ENCODE results near the gene GATA2.

Gene GATA2

DNA sequence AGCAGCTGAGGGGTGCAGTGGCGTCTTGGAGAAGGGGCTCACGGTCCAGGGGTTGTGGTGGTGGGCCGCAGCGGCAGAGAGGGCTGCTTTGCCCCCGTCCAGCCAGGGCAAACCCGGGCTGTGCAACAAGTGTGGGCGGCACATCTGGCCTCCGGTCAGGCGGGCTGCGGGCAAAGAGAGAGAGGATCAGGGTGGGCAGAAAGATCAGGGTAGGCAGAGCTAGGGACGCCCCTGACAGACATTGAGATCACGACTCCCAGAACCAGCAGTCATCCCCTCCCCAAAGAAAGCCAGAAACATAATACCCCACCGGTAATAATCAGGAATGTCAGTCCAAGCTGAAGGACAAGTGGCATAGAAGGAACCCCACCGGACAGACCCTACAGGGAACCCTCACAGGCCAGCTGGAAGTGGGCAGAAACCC is 6.8 kb downstream of the GATA2 start:
- Mint-ChIP-seq H3K27ac (no peak overlapping the region), H3K4me3 (peak overlapping the region; percentile 85 to 95 (median 94)), H3K9me3 (no peaks in the 10 kb centered on the region), H3K4me1 (peaks cover 46% of the 10 kb centered on the region), H3K27me3 (ENCODE audit: low read depth) (peaks cover 98% of the 10 kb centered on the region), H3K36me3 (ENCODE audit: low read depth) (peaks cover 12% of the 10 kb centered on the region)
- TF ChIP-seq, protein P1, sequence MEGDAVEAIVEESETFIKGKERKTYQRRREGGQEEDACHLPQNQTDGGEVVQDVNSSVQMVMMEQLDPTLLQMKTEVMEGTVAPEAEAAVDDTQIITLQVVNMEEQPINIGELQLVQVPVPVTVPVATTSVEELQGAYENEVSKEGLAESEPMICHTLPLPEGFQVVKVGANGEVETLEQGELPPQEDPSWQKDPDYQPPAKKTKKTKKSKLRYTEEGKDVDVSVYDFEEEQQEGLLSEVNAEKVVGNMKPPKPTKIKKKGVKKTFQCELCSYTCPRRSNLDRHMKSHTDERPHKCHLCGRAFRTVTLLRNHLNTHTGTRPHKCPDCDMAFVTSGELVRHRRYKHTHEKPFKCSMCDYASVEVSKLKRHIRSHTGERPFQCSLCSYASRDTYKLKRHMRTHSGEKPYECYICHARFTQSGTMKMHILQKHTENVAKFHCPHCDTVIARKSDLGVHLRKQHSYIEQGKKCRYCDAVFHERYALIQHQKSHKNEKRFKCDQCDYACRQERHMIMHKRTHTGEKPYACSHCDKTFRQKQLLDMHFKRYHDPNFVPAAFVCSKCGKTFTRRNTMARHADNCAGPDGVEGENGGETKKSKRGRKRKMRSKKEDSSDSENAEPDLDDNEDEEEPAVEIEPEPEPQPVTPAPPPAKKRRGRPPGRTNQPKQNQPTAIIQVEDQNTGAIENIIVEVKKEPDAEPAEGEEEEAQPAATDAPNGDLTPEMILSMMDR (IDR thresholded peaks at IDR 0.05; ENCODE audit: unreplicated experiment in 3 of 3): no peak

DNA sequence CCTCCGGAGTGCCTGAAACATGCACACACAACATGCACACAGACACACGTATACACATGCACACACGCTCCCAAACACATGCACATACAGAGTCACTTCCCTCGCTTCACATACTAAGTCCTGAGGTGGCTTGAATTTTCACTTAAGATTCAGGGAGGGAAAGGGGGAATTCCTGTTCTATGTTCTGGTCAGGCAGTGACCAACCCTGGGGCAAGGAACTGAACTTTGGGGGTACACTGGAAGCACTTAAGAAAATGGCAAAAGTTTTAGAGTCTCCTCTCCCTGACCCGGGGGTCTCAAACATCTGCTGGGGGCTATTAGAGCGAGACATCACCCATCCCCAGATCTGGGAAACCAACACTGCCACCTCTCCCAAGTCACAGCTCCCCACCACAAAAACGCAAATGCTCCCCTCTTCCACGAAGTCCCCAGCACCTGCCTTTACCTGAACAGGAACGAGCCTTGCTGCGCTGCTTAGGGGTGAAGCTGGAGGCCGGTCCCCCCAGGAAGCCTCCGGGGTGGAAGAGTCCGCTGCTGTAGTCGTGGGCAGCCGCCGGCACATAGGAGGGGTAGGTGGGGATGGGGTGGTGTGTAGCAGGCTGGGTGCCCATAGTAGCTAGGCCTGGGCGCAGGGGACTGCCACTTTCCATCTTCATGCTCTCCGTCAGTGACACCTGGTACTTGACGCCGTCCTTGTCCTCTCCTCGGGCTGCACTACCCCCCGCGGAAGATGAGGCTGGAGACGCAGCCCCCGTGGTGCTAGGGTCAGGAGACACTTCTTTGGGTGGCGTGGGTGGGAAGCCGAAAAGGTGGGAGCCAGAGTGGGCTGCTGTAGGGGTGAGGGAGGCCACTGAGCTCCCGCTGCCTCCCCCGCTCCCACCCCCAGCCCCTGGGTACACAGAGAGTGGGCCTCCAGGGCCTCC is 7.5 kb downstream of the GATA2 start:
- Mint-ChIP-seq H3K4me1 (peaks cover 46% of the 10 kb centered on the region), H3K4me3 (peak overlapping the region; percentile 79 to 95 (median 85)), H3K36me3 (ENCODE audit: low read depth) (peaks cover 14% of the 10 kb centered on the region), H3K9me3 (no peaks in the 10 kb centered on the region), H3K27ac (peak overlapping the region in 2 of 3 experiments; percentile 24 to 49), H3K27me3 (ENCODE audit: low read depth) (peaks cover 98% of the 10 kb centered on the region)
- TF ChIP-seq, protein P1 (IDR thresholded peaks at IDR 0.05; ENCODE audit: unreplicated experiment in 3 of 3): no peak

DNA sequence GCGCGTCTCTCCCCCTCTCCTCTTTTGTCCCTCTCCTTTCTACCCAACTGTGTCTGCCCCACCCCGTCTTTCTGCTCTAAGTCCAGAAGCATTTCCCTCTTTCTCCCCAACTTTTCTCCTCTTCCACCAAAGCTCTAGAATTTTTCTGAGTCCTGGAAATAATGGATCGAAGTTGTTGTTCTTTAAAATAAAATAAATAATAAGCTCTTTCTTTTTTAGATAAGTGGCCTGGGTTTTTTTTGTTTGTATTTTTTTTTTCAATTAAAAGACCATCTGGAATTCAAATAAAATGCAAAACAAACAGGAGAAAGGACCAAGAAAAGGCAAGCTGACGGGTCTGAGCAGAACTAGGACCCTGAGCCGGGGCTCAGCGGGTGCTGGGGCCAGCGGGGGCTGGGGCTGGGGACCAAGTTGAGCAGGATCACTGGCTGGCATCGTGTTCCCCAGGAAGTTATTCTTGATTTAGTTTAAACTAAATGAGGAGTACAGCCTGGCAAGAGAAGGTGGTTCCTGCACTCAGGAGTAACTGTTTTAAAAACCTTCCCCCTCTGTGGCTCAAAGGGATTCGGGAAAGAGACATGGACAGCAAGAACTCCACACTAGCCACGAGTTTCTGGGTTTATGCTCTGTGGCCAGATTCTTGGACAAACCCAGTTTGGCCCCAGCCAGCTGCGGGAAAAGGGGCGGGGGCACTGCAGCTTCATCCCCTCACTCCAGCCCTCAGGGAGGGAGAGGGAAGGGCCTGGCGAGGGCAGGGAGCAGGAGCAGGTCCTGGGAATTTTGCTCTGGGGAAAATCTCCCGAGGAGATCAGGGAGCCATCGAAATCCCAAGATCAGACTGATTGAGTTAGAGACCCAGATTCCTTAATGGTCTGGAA is 8.4 kb downstream of the GATA2 start:
- peaks cover 17% of the 10 kb centered on the region for H3K36me3 Mint-ChIP-seq (ENCODE audit: low read depth)
- H3K9me3 Mint-ChIP-seq: no peaks in the 10 kb centered on the region
- peak overlapping the region in 2 of 3 experiments; percentile 24 to 49 for H3K27ac Mint-ChIP-seq
- peak overlapping the region; percentile 67 to 79 (median 79) for H3K4me3 Mint-ChIP-seq
- H3K4me1 Mint-ChIP-seq: peaks cover 40% of the 10 kb centered on the region
- TF ChIP-seq, protein P1 (IDR thresholded peaks at IDR 0.05; ENCODE audit: unreplicated experiment in 3 of 3): no peak
- peaks cover 98% of the 10 kb centered on the region for H3K27me3 Mint-ChIP-seq (ENCODE audit: low read depth)

DNA sequence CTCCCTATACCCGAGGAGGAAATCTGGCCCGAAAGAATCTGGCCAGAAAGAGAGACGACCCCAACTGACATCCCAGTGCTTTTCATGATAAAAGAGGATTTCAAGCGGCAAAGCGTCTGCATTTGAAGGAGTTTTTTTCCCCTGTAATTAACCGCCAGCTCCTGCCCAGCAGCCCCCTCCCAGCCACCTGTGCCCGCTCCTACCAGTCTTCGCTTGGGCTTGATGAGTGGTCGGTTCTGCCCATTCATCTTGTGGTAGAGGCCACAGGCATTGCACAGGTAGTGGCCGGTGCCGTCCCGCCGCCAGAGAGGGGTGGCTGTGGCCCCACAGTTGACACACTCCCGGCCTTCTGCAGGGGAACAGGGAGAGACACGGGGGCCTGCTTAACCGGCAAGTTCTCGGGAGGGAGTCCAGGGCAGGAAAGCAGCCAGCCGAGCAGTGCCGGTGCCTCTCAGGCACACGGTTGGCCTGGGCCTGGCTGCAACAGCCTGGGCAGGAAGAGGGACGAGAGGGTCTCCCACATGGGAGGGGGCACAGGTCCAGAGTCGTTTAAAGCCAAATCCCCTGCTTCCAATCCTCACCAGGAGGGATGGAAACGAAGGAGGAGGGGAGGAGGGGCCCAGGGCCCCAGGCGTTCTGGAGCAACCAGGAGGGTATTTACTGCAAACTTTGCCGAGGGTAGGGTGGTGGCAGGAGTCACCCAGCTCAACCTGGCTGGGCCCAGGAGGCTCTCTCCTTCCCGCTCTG is 9.2 kb downstream of the GATA2 start:
- Mint-ChIP-seq H3K9me3 (no peaks in the 10 kb centered on the region), H3K27ac (peak overlapping the region in 2 of 3 experiments; percentile 22 to 61), H3K4me1 (peaks cover 39% of the 10 kb centered on the region), H3K36me3 (ENCODE audit: low read depth) (peaks cover 19% of the 10 kb centered on the region), H3K4me3 (peak overlapping the region; percentile 67 to 79 (median 76)), H3K27me3 (ENCODE audit: low read depth) (peaks cover 100% of the 10 kb centered on the region)
- TF ChIP-seq, protein P1 (IDR thresholded peaks at IDR 0.05; ENCODE audit: unreplicated experiment in 3 of 3): no peak

Measured in nephron (organoid).